GM18870 (cell line): ENCODE data around the gene PC.
"Not testable (repeated sequence)": the region's sequence is repeated elsewhere in the genome, so short reads cannot be mapped to it uniquely, and the experiment has no call there.

Experiments used
- ATAC-seq: cut with Tn5 transposase; IDR thresholded peaks from one replicate; pipeline ENCODE4 v1.9.1; 2021; ENCODE audit warnings: moderate library complexity; ENCODE audit not compliant: unreplicated experiment

The PC gene, protein sequence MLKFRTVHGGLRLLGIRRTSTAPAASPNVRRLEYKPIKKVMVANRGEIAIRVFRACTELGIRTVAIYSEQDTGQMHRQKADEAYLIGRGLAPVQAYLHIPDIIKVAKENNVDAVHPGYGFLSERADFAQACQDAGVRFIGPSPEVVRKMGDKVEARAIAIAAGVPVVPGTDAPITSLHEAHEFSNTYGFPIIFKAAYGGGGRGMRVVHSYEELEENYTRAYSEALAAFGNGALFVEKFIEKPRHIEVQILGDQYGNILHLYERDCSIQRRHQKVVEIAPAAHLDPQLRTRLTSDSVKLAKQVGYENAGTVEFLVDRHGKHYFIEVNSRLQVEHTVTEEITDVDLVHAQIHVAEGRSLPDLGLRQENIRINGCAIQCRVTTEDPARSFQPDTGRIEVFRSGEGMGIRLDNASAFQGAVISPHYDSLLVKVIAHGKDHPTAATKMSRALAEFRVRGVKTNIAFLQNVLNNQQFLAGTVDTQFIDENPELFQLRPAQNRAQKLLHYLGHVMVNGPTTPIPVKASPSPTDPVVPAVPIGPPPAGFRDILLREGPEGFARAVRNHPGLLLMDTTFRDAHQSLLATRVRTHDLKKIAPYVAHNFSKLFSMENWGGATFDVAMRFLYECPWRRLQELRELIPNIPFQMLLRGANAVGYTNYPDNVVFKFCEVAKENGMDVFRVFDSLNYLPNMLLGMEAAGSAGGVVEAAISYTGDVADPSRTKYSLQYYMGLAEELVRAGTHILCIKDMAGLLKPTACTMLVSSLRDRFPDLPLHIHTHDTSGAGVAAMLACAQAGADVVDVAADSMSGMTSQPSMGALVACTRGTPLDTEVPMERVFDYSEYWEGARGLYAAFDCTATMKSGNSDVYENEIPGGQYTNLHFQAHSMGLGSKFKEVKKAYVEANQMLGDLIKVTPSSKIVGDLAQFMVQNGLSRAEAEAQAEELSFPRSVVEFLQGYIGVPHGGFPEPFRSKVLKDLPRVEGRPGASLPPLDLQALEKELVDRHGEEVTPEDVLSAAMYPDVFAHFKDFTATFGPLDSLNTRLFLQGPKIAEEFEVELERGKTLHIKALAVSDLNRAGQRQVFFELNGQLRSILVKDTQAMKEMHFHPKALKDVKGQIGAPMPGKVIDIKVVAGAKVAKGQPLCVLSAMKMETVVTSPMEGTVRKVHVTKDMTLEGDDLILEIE

DNA sequence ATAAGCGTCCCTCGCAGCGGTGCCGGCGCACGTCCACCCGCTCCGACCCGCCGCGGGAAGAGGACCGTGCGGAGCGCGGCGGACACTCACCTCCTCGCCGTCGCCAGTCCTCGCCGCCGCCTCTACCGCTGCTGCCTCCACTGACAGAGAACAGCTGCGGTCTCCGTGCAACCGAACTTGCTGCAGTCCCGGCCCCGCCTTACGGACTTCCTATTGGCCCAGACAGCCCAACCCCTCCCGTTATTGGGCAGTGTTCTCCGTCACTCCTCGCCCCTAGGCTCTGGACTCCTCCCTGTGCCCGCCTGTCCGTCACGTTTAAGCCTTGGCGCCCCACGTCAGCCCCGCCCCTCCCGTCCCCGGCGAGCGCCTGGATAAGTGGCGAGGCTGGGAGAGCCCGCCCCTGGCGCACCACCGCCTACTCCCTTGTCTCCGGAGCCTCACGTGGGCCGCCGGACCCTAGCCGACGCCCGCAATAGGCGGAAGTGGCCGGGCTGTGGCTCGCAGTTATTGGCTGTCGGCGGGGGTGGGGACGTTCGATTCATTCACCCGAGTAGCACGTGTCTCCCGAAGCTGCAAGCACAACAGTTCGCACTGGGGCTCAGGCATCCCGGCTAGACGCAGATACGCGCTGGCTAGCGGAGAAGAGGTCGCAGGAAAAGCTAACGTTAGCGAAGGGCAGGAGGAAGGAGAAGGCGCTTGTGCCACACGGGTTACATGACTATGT is at the start of gene PC:
TSS of gene PC (minus strand) at position 152 of the 724 bp plus-strand sequence. CDS start 86,224 bp downstream, outside the sequence.
- ATAC-seq = no peak

DNA sequence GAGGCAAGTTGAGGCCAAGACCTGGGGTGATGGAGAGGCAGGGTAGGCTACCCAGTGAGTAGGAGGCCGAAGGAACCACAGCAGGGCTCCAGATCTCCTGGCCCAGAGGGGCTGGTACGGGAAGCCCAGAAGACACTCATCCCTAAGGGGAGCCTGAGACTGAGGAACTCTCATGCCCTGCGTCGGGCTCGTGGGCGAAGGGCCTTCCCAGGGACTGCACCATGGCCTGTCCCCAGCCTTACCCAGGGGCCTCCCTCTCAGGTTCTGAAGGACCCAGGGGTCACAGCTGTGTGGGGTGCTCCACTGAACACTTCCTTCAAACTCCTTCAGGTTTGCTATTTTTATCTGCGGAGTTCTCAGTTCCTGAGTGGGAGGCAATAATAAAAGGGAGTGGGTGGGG is 48.9 kb upstream of the PC start:
- no peak for ATAC-seq

DNA sequence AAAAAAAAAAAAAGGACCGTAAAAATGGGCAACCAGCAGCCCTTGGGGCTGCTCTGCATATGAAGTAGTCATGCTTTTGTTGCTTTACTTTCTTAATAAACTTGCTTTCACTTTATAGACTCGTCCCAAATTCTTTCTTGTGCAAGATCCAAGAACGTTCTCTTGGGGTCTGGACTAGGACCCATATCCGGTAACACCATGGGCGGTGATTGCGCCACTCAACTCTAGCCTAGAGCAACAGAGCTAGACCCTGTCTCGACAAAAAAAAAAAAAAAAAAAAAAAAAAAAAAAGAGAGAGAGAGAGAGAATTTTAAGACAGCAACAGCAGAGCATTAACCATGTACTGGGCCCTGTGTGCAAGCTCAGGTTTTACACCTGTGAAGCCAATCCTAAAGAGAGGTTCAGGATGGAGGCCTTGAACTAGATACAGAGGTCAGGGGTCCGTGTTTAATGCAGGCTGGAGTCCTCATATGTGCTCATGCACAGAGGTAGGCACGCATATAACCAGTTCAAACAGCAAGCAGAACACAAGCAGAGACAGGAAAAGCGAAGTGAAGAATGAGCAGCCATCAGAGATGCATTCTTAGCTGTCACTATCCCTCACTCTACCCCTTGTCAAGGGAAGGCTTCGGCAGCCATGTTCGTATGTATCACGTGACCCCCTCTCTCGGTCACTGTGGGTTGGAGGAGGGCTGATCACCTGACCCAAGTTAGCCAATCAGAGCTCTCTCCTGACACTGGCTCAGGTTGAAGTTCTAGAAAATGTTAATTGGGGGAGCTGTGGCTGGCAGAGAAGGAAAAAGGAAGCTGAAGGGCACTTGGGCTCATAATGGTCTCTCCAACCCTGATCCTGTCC is 48.1 kb upstream of the PC start:
- ATAC-seq = no peak

DNA sequence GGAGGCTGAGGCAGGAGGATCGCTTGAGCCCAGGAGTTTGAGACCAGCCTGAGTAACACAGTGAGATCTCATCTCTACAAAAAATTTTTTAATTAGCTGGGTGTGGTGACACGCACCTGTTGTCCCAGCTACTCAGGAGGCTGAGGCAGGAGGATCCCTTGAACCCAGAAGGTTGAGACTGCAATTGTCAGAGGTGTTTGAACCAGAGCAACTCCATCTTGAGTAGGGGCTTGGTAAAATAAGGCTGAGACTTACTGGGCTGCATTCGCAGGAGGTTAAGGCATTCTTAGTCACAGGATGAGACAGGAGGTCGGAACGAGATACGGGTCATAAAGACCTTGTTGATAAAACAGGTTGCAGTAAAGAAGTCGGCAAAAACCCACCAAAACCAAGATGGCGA is 47.0 kb upstream of the PC start:
- not testable (repeated sequence) for ATAC-seq

DNA sequence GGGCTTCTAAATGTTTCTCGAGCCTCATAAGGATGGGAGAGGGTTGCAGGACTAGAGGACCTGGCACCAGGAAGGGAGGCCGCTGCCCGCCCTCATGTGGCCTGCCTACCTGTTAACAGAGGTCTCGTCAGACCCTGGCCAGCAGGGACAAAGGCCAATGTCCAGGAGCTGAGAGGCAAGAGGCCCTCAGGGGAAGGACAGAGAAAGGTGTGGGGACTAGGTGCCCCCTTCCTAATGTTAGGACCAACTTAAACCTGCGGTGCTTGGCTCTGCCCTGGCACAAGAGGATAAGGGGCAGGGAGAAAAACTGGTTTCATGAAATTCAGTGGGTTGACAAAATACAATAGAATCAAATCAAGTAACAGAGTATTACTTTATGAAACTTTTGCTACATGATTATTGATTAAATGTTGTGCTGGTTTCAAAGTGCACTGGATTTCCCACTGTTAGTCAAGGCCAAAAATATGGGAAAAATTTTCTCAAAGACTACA is 44.8 kb upstream of the PC start:
- no peak for ATAC-seq

DNA sequence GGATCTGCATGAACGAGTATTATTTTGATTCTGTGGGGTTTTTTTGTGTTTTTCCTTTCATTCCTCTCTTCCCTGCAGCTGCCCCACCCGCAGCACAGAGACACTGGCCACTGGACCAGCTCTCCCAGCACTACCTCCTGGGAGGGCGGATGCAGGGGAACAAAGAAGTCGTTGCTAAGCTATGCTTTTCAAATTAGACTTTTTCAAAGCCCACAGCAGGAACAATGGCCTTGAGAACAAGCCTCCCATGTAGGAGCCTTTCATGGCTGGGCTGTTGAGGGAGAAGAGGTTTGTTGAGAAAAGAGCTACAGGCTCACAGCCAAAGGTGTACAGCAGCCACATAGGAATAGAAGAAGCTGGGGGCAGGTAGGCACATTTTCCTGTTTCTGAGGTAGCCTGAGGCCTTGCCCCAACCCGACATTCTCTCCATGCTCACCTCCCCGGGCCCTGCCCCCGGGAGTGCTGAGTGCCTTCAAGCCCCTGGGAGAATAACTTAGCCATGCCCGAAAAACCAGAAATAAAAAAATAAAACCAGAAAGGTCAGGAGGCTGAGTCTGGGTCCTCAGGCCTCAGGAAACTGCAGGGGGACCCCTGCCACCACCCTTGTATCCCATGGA is 44.2 kb upstream of the PC start:
- no peak for ATAC-seq

DNA sequence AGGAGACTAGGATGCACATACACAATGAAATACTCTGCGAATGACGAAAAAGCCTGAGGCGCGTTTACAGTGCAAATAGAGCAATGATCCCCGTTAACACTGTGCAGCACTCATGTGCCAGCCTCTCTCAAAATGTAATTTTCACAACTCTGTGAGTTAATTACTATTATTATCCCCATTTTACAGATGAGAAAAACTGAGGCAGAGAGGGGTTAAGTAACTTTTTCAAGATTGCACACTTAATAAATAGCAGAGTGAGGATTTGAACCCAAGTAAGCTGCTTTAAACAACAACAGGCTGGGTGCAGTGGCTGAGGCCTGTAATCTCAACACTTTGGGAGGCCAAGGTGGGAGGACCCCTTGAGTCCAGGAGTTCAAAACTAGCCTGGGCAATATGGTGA is 43.1 kb upstream of the PC start:
- no peak for ATAC-seq

DNA sequence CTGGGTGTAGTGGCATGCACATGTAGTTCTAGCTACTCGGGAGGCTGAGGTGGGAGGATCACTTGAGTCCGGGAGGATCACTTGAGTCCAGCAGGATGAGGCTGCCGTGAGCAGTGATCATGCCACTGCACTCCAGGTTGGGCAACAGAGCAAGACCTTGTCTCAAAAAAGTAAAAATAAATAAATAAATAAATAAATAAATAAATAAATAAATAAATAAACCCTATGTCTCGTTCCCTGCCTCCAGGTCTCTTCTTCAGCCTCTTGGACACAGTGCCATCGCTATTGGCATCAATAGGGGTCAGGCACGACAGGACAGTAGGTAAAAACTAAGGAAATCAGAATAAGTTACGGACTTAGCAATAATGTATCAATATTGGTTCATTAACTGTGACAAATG is 41.4 kb upstream of the PC start:
- no peak for ATAC-seq

DNA sequence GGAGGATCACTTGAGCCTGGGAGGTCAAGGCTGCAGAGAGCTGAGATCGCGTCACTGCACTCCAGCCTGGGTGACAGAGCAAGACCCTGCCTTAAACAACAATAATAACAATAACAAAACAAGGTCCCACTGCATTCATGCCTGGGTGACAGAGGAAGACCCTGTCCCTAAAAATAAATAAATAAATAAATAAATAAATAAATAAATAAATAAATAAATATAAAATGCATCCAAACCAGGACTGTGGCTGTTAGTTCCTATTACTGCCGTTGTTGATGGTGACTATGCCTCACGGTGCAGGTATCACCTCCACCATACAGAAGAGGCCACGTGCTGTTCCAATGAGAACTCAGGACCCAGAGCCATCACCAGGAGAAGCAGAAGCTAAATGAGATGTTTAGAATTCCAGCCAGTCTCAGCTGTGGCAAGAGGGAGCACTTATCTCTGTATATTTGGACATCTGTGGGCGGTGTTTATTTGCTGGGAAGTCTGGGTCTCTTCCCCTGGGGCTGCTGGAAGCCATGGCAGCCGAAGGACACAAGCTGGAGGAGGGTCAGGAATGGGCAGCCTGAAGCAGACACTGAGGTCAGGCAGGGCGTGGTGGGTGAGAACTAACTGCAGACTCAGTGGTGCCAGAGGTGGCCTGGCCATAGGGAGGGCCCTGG is 38.6 kb upstream of the PC start:
- ATAC-seq = no peak

DNA sequence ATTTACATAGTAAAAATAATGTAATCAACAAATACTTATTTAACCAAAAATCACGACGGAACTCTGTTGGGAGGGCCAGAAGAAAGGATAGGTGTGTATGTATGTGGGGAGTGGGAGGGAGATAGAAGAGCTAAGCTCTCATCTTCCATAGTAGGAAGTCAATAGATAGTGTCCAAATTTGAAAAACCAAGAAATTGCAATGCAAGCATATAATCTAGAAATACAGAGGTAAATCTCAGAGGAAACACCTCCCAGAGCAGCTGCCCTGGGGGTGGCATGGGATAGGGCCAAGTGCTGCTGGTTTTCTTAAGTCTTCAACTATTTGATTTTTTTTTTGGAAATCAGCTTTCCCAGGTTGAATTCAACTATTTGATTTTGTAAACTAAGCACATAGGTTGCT is 33.9 kb upstream of the PC start:
- ATAC-seq = no peak

DNA sequence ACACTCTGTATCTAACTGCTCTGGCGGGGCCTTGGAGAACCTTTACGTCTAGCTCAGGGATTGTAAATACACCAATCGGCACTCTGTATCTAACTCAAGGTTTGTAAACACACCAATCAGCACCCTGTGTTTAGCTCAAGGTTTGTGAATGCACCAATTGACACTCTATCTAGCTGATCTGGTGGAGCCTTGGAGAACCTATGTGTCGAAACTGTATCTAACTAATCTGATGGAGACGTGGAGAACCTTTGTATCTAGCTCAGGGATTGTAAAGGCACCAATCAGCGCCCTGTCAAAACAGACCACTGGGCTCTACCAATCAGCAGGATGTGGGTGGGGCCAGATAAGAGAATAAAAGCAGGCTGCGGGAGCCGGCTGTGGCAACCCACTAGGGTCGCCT is 31.2 kb upstream of the PC start:
- ATAC-seq = not testable (repeated sequence)

DNA sequence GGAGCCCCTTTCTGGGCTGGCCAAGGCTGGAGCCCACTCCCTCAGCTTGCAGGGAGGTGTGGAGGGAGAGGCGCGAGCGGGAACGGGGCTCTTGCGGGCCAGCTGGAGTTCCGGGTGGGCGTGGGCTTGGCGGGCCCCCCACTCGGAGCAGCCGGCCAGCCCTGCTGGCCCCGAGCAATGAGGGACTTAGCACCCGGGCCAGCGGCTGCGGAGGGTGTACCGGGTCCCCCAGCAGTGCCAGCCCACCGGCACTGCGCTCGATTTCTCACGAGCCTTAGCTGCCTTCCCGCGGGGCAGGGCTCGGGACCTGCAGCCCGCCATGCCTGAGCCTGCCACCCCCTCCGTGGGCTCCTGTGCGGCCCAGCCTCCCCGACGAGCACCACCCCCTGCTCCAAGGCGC is 30.6 kb upstream of the PC start:
- ATAC-seq = not testable (repeated sequence)

DNA sequence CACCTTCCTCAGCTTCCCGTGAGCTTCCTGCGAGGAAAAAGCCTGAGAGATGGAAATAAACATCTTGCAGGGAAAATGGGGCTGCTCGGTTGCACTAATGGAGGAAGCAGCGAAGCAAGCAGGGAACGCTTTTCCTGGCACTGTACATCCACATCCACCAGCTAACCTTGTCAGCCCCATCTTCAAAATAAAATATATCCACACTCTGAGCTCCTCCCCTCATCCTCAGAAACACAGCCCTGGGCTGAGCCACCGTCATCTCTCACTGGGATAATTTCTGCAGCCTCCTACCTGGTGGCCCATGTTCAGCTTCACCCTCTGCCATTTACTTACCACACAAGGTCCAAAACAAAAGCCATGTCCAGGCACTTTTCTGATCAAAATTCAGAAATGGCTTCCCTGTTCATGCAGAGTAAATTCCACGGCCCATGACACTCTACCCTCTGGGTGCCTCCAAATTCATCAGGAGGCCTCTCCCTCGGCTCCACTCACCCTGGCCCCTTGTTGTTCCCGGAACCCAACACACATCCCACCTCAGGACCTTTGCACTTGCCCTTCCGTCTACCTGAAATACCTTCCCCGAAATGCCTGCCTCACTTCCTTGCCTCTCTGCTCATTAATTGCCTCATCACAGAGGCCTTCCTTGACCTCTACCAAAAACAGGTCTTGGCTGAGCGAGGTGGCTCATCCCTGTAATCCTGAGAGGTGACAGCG is 29.9 kb upstream of the PC start:
- ATAC-seq = no peak

DNA sequence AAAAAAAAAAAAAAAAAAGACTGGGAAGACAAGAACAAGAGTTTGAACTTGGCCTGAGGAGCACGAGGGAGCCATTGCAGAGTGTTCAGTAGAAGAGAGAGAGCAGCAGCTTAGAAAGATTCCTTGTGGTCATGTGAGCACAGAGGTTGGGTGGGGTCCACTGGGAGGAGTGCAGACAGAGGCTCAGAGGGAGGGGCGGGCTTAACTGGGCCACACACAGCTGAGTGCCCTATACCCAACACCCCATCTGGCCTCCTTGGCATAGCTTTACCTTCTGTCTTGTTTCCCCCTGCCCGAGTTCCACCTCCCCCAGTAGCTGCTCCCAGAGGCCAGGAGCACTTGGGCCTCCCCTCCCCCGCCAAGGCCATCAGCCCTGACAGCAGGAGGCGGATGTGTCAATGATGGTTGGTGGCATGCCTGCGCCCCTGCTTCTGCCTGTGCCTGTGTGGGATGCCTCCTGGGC is 29.0 kb upstream of the PC start:
- no peak for ATAC-seq

DNA sequence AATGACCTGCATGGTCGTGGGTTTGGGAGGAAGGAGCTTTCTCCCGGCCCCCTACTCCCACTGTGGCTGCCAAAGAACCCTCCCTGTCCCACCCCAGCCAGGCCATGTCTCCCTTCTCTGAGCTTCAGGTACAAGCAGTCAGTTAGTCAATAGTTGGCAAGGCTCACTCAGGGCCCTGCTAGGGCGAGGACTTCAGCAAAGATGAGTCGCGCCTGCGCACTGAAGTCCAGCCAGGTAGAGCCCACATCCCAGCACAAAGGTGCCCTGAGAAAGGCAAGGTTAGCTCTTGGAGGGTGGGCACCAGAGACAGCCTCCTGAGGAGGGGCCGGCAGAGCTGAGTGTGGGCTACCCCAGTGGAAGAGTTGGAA is 28.0 kb upstream of the PC start:
- no peak for ATAC-seq

DNA sequence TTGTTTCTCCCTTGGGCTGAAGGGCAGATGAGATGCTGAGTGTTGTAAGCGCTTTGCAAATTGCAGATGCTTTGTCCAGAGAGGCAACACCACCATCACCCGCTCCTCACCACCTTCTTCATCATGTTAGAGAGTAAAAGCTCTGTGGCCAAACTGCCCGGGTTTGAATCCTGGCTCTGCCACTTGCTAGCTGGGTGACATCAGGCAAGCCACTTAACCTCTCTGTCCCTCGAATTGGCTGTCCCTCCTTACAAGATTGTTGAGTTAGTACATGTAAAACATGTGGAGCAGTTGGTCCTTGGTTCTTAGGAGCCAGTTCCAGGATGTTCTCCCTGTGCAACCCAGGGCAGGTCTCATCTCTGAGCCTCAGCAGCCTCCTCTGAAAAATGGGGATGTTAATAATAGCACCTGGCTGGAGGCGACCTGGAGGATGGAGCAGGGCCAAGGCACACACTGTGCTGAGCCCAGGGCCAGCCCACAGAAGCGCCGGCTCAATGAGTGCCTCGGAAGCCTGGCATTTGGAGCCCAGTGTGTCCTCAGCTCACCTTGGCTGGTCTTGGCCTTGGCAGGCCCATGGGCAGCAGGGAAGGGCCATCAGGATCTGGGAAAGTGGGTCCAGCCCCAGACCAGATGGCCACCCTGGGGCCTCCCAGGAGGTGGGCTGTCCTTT is 27.5 kb upstream of the PC start:
- ATAC-seq = no peak

DNA sequence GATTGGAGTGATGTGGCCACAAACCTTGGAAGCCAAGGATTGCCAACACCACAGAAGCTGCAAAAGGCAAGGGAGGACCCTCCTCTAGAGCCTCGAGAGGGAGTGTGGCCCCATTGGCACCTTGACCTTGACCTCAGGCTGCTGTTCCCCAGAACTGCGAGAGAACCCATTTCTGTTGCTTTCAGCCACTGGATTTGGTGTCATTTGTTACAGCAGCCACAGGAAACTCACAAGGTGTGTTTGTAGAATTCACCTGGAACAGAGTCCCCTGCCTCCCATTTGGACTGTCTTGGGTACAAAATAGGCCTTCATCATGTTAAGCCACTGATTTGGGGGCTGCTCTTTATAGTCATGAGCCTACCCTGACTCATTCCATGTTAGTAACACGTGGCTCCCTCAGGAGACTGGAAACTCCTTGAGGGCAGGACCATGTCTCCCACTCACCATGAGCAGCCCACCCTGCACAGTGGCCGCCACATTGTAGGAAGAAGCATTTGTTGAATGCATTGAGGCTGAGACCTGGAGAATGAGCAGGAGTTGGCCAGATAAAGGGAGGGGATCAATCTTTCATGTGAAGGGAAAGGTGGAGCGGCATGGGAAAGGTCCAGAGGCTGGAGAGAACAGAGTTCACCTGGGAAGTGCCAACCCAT is 25.2 kb upstream of the PC start:
- ATAC-seq = no peak
